HS-27A (cell line): ENCODE results near the gene FRMPD4.
"Not testable (repeated sequence)": the region's sequence is repeated elsewhere in the genome, so short reads cannot be mapped to it uniquely, and the experiment has no call there.

Experiments used
- DNase-seq: peaks from one replicate; pipeline ENCODE4 v3.0.0-alpha.2; 2012; ENCODE audit warnings: low read depth, missing footprints

FRMPD4 gene

DNA sequence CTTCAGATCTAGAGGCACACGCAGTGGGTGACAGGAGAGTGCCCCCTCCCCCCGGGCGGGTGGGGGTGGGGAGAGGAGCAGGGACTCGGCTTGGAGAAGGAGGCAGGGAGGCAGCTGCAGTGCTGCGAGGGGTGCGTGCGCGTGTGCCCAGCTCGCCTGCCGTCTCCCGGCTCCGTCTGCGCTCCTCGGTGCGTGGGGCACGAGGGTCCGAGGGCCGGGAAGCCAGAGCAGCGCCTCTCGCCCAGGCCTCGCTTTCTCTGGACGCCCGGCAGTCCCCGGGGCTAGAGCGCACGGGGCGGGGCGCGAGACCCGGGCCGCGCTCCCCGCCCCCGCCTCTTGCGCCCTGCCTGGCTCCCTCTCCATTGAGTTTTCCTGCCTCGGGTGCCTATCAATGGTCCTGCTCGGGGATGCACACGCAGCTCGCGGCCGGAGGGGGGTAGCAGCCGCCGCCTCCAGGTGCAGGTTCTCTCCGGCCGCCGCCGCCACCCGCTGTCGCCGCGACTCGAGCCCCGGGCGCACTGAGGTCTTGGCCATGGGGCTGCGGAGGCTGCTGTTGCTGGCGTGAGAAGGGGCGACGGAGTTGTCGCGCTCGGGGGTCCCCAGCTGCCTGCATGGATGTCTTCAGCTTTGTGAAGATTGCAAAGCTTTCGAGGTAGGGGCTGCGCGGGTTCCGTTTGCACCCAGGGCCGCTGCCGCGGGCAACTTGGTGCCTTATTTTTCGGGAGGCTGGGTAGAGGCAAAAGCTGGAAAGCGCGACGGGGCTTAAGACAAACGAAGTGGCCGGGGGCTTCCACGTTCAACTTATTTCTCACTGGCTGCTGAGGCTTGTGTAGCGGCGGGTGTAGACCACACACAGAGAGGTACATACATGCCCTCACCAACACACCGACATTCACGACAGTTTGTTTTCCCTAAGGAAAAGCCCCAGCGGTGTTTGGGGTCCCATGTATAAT, at the start of gene FRMPD4:
Gene FRMPD4, plus strand, starts transcription at position 113 of the 953 bp plus-strand sequence. Its CDS starts 499 bp downstream, at position 612.
- DNase-seq = no peak

DNA sequence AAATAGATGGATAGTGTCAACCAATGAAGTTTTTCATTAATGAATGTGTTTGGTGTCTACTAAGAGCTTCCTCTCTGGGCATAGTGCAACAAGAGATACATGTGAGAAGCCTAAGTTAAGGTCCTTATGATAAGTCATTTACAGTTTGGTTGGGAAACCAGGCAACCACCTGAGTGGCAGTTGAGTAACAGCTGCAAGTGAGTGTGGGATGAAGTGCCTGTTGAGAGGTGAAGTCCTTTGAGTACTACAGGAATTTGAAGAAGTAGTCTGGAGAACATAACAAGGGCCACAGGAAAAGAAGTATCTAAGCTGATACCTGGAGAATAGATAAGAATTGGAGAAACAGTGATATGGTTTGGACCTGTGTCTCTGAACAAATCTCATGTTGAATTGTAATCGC, 48.5 kb upstream of the FRMPD4 start:
- DNase-seq = no peak

DNA sequence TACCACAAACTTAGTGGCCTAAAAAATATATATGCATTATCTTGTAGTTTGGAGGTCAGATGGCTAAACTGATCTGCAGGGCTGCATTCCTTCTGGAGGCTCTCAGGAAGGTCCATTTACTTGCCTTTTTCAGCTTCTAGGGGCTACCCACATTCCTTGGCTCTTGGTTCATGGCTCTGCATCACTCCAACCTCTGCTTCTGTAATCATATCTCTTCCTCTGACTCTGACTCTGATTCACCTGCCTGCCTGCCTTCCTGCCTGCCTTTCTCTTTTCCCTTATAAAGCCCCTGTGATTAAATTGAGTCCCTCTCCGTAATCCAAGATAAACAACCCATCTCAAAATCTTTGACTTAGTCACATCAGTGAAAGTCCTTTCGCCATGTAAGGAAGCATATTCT, 25.0 kb upstream of the FRMPD4 start:
- DNase-seq = no peak

DNA sequence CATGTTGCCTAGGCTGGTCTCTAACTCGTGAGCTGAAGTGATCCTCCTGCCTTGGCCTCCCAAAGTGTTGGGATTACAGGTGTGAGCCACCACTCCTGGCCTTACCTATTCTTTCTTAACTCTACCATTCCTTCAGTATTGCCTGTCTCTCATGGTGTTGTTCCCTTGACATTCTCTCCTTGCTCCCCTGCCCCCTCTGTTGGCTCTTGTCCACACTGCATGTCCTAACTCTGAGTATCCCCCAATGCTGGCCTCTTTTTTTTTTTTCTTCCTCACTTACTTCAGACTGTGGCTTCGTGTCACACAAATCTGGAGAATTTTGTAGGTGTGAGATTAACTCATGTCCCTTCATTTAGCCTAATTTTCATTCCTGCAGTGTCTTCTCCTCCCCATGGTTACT, 22.9 kb upstream of the FRMPD4 start:
- no peak for DNase-seq

DNA sequence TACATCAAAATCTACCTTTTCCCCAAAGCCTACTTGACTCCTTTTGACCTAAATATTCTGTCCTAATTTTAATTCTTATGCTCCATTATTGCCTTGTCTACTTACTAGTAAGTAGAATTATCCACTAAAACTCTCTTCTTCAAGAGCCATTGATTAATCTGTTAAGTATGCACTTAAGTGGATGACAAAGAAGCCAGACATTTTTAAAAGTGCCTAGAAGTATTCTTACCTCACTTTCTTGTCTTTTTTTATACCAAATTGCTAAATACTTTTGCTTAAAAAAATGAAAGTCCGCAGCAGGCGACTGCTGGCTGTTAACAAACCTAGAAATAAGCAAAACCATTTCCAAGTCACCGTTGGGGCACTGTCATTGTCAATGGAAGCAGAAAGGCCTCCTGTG, 20.1 kb upstream of the FRMPD4 start:
- DNase-seq = no peak

DNA sequence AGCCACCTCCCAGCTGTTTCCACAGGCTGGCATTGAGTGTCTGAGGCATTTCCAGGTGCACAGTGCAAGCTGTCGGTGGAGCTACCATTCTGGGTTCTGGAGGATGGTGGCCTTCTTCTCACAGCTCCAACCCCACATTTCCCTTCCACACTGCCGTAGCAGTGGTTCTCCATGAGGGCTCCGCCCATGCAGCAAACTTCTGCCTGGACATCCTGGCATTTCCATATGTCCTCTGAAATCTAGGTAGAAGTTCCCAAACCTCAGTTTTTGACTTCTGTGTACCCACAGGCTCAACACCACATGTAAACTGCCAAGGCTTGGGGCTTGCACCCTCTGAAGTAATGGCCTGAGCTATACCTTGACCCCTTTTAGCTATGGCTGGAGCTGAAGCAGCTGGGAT, 10.3 kb upstream of the FRMPD4 start:
- DNase-seq = no peak

DNA sequence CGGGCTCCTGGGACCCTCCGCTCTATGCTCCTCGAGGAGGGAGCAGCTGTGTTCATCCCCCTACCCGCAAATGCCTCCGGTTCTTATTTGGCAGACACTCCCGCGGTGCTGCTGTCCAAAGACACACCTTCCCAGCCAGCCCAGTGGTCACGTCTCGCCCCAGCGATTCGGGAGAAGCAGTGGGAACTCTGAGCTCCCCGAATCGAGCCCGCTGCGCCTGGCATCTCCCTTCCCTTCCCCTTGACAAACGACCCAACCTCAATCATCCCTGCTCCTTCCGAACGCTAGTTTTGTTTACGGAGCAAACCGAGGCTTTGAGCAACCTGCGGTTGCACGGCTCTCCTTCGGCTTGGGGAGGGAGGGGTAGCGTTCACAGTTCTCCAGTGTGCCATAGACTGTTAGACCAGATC, 317 bp upstream of the FRMPD4 start:
- DNase-seq = no peak

DNA sequence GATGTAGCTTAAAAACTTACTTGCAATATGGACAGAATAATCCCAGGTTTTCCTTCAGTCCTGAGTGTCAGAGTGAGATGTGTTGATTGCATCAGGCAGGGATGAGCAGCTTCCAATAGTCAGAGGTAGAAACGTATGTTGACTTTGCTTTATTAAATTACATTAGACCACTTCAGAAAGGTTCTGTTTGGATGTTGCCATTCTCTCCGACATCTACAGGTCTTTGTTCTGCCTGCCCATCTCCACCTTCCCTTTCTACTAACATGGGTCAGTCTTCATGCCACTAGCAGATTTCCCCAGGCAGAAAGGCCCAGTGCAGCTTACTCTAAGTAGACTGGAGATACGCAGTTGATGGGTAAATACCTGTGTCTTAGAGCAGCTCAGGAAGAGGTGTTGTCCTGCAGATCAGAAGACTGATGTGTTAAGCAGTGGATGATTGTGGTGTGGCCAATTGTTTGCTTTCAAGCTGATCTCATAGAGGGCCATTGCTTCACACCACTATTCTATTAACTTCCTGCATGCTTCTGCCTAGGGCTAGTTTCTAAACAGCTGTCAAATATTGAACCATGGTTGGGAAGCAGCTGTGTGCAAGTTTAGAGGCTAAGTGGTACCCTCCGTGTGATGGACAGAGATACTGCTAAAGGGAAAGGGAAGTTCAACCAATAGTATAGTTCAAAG, 1.8 kb downstream of the FRMPD4 start:
- DNase-seq = no peak

DNA sequence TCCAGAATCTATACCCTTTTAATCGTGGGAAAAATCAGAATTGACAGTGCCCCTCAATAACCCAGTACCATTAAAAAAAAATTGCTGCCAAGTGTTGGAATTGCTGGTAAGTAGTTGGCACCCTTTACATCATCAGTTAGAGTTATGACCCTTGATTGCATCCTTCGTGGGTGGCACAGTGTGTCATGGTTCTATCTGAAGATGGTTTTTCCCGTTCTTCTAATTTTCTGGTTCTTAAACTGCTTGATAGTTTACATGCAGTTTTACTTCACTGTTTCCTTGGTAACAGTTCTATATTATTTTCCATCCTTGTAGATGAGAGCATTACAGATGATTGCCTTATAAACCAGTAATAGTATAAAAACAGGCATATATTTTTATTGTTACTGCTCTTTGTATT, 3.2 kb downstream of the FRMPD4 start:
- no peak for DNase-seq

DNA sequence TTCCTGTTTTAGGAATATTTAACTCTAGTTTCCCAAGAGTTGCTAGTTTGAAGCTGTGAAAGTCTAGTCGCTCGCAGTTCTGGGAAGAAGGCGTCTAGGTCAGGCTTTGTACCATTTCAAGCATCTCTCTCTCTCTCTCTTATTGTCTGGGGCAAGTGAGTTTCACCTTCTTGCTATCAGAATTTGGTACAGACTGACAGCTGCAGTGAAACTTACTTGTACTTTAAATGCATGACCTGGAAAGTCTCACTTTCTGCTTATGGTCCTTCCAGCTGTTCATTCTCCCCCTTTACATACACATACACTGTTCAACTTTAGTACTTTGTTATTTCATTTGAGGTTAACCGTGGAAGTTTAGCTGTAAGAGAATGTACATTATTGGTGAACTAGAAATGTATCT, 4.4 kb downstream of the FRMPD4 start:
- DNase-seq = no peak

DNA sequence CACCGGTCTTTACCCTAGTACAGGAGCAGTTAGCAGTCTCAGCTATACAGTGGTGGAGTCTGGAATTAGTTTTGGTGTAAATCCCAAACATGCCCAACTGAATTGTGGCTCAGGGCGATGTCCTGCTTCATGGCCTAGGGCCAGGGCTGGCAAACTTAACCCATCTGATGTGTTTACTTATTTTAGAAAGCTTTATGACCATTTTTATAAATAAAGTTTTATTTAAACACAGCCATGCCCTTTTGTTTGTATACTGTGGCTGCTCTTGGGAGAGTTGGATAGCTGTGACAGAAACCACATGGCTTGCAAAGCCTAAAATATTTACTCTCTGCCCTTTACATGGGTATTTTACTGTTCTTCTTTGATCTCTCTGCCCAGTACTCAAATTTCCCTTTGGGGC, 7.1 kb downstream of the FRMPD4 start:
- DNase-seq = no peak

DNA sequence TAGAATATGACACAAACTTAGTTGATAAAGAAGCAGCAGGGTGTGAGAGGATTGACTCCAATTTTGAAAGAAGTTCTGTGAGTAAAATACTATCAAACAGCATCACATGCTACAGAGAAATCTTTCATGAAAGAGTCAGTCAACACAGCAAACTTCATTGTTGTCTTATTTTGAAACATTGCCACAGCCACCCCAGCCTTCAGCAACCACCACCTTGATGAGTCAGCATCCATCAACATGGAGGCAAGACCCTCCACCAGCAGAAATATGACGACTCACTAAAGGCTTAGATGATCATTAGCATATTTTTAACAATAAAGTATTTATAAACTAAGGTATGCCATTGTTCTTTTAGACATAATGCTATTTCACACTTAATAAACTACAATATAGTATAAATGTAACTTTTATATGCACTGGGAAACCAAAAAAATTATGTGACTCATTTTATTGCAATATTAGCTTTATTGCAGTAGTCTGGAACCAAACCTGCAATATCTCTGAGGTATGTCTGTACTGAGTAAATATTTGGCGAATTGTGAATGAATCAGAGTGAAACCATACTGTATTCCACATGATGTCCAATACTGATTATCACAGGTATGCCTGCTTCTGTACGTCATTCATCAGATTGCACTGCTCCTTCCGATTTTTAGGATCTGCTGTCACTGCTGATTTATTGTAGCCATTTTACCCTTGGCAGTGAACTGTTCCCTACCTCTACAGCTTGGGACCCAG, 11.6 kb downstream of the FRMPD4 start:
- DNase-seq = no peak

DNA sequence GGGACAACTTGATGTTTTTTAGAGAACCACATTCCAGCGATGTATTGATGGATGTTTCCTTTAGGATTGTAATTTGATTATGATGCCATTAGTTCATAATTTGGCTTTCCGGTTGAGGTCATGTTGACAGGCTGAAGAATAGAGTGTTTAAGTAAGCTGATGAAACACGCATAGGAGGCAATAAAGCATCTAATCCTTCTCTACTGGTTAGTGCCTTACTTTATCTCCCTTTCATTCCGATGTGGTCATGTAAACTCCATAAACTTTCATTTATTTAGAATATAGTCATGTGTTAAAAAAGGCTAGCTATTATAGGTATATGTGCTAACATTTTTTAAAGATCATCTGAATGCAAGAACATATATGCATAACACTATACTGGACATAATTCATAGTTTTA, 15.0 kb downstream of the FRMPD4 start:
- DNase-seq = no peak

DNA sequence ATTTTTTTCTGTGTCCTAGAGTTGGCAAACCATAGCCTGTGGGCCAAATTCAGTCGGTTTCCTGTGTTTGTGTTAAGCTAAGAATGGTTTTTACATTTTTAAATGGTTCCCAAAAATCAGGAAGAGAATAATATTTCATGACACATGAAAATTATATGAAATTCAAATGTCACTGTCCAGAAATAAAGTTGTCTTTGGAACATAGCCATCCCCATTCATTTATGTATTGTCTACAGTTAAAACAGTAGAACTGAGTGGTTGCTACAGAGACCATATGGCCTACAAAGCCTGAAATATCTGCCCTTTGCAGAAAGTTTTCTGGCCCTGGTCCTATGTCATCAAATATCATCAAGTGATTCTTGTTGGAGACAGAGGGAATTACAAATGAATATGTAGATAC, 15.5 kb downstream of the FRMPD4 start:
- DNase-seq = no peak

DNA sequence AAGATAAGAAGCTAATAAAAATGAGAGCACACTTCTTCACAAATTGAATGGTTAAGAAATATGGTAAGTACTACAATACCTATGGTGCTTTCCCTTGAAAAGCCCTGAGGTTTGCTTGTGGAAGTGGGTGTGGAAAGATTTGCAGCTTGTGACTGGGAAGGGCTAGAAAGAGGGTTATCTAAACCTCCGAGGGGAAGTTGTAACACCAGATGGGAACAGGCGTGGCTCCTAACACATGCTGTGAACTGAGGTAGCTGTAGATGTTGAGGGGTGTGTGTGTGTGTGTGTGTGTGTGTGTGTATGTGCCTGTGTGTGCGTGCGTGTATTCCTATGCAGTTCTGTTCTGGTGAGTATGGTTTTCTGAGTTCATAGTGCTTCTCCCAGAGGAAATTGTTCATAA, 21.5 kb downstream of the FRMPD4 start:
- DNase-seq = no peak

DNA sequence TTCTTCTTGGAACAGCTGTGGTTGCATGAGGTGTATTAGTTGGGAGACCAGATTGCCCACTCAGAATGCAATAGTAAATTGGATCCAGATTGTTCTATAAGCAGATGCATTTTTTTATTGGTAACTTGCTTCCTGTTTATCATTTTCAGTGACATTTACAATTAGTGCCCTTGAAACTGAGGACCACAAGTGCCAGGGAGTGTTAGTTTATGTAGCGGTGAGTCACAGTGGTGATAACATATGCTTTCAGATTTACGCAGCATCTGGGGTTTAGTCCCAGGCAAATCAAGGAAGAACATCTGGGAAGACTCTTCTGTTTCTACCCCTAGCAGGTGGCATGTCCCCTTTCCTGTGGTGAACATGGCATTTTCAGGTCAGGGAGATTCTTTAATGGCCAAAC, 24.1 kb downstream of the FRMPD4 start:
- no peak for DNase-seq

DNA sequence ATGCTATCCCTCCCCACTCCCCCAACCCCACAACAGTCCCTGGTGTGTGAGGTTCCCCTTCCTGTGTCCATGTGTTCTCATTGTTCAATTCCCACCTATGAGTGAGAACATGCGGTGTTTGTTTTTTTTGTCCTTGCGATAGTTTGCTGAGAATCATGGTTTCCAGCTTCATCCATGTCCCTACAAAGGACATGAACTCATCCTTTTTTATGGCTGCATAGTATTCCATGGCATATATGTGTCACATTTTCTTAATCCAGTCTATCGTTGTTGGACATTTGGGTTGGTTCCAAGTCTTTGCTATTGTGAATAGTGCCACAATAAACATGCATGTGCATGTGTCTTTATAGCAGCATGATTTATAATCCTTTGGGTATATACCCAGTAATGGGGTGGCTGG, 25.9 kb downstream of the FRMPD4 start:
- not testable (repeated sequence) for DNase-seq

DNA sequence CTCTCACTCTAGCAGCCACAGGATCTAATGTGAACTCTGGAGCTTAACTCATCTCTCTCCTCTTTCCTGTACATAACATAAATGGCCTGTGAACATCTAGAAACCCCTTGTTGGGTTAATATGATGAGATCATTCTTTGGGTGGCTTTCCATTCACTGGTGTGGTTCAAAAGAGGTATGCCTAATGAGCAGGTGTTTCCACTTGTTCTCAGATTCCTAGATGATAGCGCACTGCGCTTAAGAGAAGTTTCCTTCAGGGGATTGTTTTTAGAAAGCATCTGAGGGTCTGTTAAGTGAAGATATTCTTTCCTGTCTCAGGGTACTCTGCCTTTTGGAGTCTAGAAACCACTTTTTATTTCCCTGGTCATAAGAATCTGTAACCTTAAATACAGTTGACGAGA, 32.5 kb downstream of the FRMPD4 start:
- DNase-seq = no peak

DNA sequence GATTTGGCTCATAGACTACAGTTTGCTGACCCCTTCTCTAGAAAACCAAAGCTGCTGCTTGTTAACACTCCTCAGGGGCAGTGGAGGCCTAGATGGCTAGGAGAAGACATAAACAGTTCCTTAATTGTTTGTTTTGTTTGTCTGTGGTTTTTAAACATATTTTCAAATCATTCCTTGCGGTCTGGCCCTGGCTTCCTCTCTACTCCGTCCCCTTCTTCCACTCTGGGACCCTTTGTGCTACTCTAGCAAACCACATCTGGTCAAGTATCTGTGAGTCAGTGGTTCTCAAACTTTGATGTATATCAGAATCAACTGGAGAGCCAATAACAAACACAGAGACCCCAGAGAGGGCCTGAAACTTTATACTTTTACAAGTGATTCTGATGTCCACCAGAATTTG, 36.1 kb downstream of the FRMPD4 start:
- no peak for DNase-seq

DNA sequence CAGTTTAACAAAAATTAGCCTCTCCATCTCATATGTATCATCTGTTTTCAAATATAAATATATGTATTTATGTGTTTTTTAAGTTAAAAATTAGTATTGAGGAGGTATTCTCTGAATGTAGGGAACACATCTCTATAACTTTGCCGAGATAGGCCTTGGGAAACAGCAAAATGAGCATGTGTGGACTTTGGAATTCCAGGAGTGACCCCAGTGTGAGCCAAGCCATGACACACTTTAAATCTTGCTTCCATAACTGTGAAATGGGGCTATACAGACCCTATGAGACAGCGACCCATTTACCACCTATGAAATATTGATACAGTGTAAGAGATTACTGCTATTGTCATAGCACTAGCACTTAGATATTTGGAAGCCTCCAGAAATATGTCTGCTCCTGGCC, 58.8 kb downstream of the FRMPD4 start:
- DNase-seq = no peak

DNA sequence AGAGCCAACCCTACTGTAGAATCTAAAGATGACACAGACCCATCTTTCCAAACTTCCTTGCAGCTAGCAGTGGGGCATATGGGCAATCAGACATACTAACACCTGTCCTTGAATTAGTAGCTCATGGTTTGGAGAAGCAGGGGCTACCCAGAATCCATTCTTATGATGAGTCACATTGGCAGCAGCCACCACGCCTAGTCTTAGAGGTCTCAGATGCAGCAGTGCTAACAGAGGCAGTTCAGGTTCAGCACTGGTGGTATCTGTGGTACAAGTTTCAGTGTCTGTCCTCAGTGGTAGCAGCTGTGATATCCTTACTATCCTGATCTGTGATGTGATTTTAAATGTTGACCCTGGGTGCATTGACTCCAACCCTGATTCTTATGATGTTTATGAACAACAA, 68.1 kb downstream of the FRMPD4 start:
- no peak for DNase-seq

DNA sequence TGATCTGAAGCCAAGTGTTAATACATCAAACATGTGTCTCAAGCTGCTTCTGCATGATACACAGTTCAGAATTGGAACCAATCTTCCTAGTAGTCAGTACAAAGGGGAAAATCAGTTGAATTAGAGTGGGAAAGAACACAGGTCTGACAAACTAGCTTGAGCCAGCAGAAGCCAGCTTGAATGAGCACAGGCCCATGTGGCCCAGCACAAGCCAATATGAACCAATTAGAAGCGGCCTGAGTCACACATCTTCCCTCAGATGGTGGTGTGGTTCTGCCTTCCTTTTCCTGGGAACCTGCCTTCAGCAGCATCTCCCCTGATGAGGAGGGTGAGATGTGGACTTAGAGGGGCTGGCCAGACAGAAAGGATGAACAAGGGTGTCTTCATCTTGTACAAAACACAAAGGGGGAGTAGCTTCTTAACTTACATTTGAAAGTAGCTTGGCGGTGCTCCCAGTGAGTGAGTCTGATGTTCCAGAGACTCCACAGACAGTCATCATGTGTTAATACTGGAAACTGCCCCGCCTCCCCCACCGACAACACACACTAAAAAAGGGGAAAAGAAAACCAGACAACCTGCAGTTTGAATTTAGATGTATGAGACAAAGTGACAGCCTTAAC, 72.0 kb downstream of the FRMPD4 start:
- DNase-seq = peak; percentile 47
